Kidney epithelial cell (primary cell): ENCODE results near the gene MLST8. TPM values are rescaled to one million over a fixed set of nuclear protein-coding genes. Genes with fewer than 3 reads are reported as not detected.
"Not testable (repeated sequence)": the region's sequence is repeated elsewhere in the genome, so short reads cannot be mapped to it uniquely, and the experiment has no call there.

Experiments used
- DNase-seq: peaks from one replicate; pipeline ENCODE4 v3.0.0-alpha.2; 2010; ENCODE audit warnings: low read depth
- H3K27me3 ChIP-seq: 2 replicates; pipeline ENCODE4 v1.6.0; 2011; ENCODE audit warnings: low read length; ENCODE audit not compliant: control insufficient read depth, insufficient read depth
- H3K36me3 ChIP-seq: 2 replicates; pipeline ENCODE4 v1.5.1; 2011; ENCODE audit warnings: low read length; ENCODE audit not compliant: control insufficient read depth, insufficient read depth
- H3K4me3 ChIP-seq: 2 replicates; pipeline ENCODE4 v1.5.1; 2011; ENCODE audit warnings: low read depth, mild to moderate bottlenecking, control low read depth, low read length
- CTCF ChIP-seq: IDR thresholded peaks from 2 replicates; pipeline ENCODE4 v1.5.1; 2011; ENCODE audit warnings: mild to moderate bottlenecking, moderate library complexity, low read length, control low read depth, inconsistent platforms; ENCODE audit not compliant: insufficient read depth, poor library complexity, severe bottlenecking
- total RNA-seq: library from RNA; depleted of rRNA; stranded (reverse); fragments of >200 nt; gene quantifications from 2 replicates; pipeline ENCODE4 v1.2.3, GENCODE V29; 2015

MLST8 gene
- total RNA-seq, 1 donor from 2014 or later = 77.2 TPM

- DNase-seq = peak; percentile 50
- no peaks in the 10 kb centered on the region for H3K27me3 ChIP-seq
- peak within 1 kb of the TSS; percentile 52 for H3K4me3 ChIP-seq
- peak; percentile 76 for TF ChIP-seq CTCF
- no peaks in the 10 kb centered on the region for H3K36me3 ChIP-seq
These were observed 46.2 kb downstream of the MLST8 start, which contains the start of gene ECI1 for GRCh38 chr16:2251296-2252111. ECI1 (minus strand) TSS chr16:2251587; CDS start chr16:2251566, 21 bp downstream.

- TF ChIP-seq CTCF = no peak
- no peak overlapping the region for H3K4me3 ChIP-seq
- no peaks in the 10 kb centered on the region for H3K36me3 ChIP-seq
- no peaks in the 10 kb centered on the region for H3K27me3 ChIP-seq
- no peak for DNase-seq
These were observed 47.5 kb downstream of the MLST8 start for GRCh38 chr16:2252806-2253148.

GRCh38 chr16:2253293-2253692 lies 48.0 kb downstream of the MLST8 start:
- H3K36me3 ChIP-seq = no peaks in the 10 kb centered on the region
- no peaks in the 10 kb centered on the region for H3K27me3 ChIP-seq
- H3K4me3 ChIP-seq = no peak overlapping the region
- TF ChIP-seq CTCF = no peak
- no peak for DNase-seq

GRCh38 chr16:2256531-2257140 lies 51.4 kb downstream of the MLST8 start:
- H3K27me3 ChIP-seq = no peaks in the 10 kb centered on the region
- no peaks in the 10 kb centered on the region for H3K36me3 ChIP-seq
- no peak for DNase-seq
- no peak for TF ChIP-seq CTCF
- H3K4me3 ChIP-seq = no peak overlapping the region

- H3K36me3 ChIP-seq = peaks cover 3% of the 10 kb centered on the region
- H3K4me3 ChIP-seq = no peak overlapping the region
- H3K27me3 ChIP-seq = no peaks in the 10 kb centered on the region
- DNase-seq = no peak
- no peak for TF ChIP-seq CTCF
These were observed 52.5 kb downstream of the MLST8 start for GRCh38 chr16:2257726-2258125.

GRCh38 chr16:2258530-2258929 lies 53.3 kb downstream of the MLST8 start:
- H3K27me3 ChIP-seq, H3K36me3 ChIP-seq, DNase-seq, H3K4me3 ChIP-seq: not testable (repeated sequence)

Other genes starting within 250 kb of the MLST8 start
- gene NDUFB10, start 245.9 kb upstream of the MLST8 start, total RNA-seq = 280 and 289 TPM in 2 replicates
- 4,278 and 4,383 TPM in 2 replicates for gene RPS2, start 240.6 kb upstream of the MLST8 start, total RNA-seq
- not detected in 2 replicates for gene RNF151, start 238.6 kb upstream of the MLST8 start, total RNA-seq
- 53.5 and 70.3 TPM in 2 replicates for gene TBL3, start 233.4 kb upstream of the MLST8 start, total RNA-seq
- gene NOXO1, start 224.0 kb upstream of the MLST8 start, total RNA-seq = 0.96 TPM in 1 of 2 replicates, not detected in the other
- 30.2 and 32.7 TPM in 2 replicates for gene GFER, start 221.3 kb upstream of the MLST8 start, total RNA-seq
- 11.3 and 20.1 TPM in 2 replicates for gene SYNGR3, start 215.5 kb upstream of the MLST8 start, total RNA-seq
- 48.1 and 57.7 TPM in 2 replicates for gene ZNF598, start 195.6 kb upstream of the MLST8 start, total RNA-seq
- gene NPW, start 185.7 kb upstream of the MLST8 start, total RNA-seq = not detected in 2 replicates
- 27.5 and 46.3 TPM in 2 replicates for gene NHERF2, start 178.6 kb upstream of the MLST8 start, total RNA-seq
- 39.3 and 44.1 TPM in 2 replicates for gene NTHL1, start 157.6 kb upstream of the MLST8 start, total RNA-seq
- gene TSC2, start 157.5 kb upstream of the MLST8 start, total RNA-seq = 67.9 and 104 TPM in 2 replicates
- gene PKD1, start 69.6 kb upstream of the MLST8 start, total RNA-seq = 85.6 and 102 TPM in 2 replicates
- gene RAB26, start 56.8 kb upstream of the MLST8 start, total RNA-seq = 0.54 and 0.68 TPM in 2 replicates
- gene TRAF7, start 49.7 kb upstream of the MLST8 start, total RNA-seq = 82.7 and 83.9 TPM in 2 replicates
- gene CASKIN1, start 8.8 kb upstream of the MLST8 start, total RNA-seq = 0.07 and 0.08 TPM in 2 replicates
- gene BRICD5, start 5.4 kb downstream of the MLST8 start, total RNA-seq = 2.0 and 4.2 TPM in 2 replicates
- 15.7 and 17.7 TPM in 2 replicates for gene PGP, start 9.4 kb downstream of the MLST8 start, total RNA-seq
- 28.6 and 36.9 TPM in 2 replicates for gene E4F1, start 18.1 kb downstream of the MLST8 start, total RNA-seq
- 0.21 and 2.3 TPM in 2 replicates for gene DNASE1L2, start 31.0 kb downstream of the MLST8 start, total RNA-seq
- 81.7 and 86.7 TPM in 2 replicates for gene ECI1, start 46.1 kb downstream of the MLST8 start, total RNA-seq
- 243 and 268 TPM in 2 replicates for gene RNPS1, start 62.7 kb downstream of the MLST8 start, total RNA-seq
- 32.1 and 36.3 TPM in 2 replicates for gene ABCA3, start 135.3 kb downstream of the MLST8 start, total RNA-seq
- 7.4 and 8.6 TPM in 2 replicates for gene CCNF, start 224.0 kb downstream of the MLST8 start, total RNA-seq